Right ventricle myocardium superior (tissue), 1 donor: ENCODE measurements around the gene APC2. TPM values are rescaled to one million over a fixed set of nuclear protein-coding genes. Genes with fewer than 3 reads are reported as not detected.
"Not testable (repeated sequence)": the region's sequence is repeated elsewhere in the genome, so short reads cannot be mapped to it uniquely, and the experiment has no call there.

ENCODE experiments used
- ATAC-seq: fragments of 200-7000 bp; cut with Tn5 transposase; one replicate; pipeline ENCODE4 v1.9.1; 2020; ENCODE audit warnings: mild to moderate bottlenecking; ENCODE audit not compliant: poor library complexity
- DNase-seq: peaks from one replicate; pipeline ENCODE4 v3.0.0-alpha.2; 2020
- intact Hi-C: fragments of 100-400 bp; cut with DNase I; formaldehyde crosslinking; loops from one replicate; pipeline ENCODE4 v1.11.2; 2022
- total RNA-seq: library from RNA; stranded (reverse); fragmentation: NEBNext Ultra II Directional; extraction: Animal tissue kit (Norgen Biotek cat#: 25700); gene quantifications from one replicate; pipeline ENCODE4 v1.2.1, GENCODE V29; 2021
- donor health status: DM: no; HTN: yes; CAD: no; lungs with severe emphysema.

The APC2 gene
- total RNA-seq, 1 donor from 2014 or later = 0.22 TPM

- intact Hi-C loops = no loop called here
- DNase-seq (no peak), ATAC-seq (no peak)
These were observed 21.7 kb downstream of the APC2 start for GRCh38 chr19:1471515-1472160.

- intact Hi-C loops = no loop called here
These were observed 22.5 kb downstream of the APC2 start for GRCh38 chr19:1472231-1473084.

GRCh38 chr19:1473085-1473851, 23.3 kb downstream of the APC2 start:
- intact Hi-C loops = no loop called here
- ATAC-seq (no peak), DNase-seq (no peak)

More at GRCh38 chr19:1472231-1473084, 22.5 kb downstream of the APC2 start:
- DNase-seq = no peak
- no peak for ATAC-seq

GRCh38 chr19:1474011-1474764, 24.3 kb downstream of the APC2 start:
- DNase-seq = peak; percentile 71
- intact Hi-C loops = no loop called here
- peak; percentile 23 for ATAC-seq

- intact Hi-C loops = no loop called here
- no peak for DNase-seq
- no peak for ATAC-seq
These were observed 24.9 kb downstream of the APC2 start for GRCh38 chr19:1474765-1475351.

- ATAC-seq (no peak), DNase-seq (no peak)
- intact Hi-C loops = no loop called here
These were observed 26.0 kb downstream of the APC2 start for GRCh38 chr19:1475751-1476437.

GRCh38 chr19:1477056-1477455, 27.1 kb downstream of the APC2 start:
- ATAC-seq, DNase-seq, intact Hi-C loops: not testable (repeated sequence)

GRCh38 chr19:1478934-1479707, 29.2 kb downstream of the APC2 start, which contains the start of gene C19orf25:
TSS of gene C19orf25 (minus strand) at chr19:1479215. CDS start at chr19:1478903, 312 bp downstream.
- intact Hi-C loops = no loop called here
- DNase-seq (peak; percentile 96), ATAC-seq (peak; percentile 98)

- intact Hi-C loops = no loop called here
- no peak for ATAC-seq
- no peak for DNase-seq
These were observed 31.4 kb downstream of the APC2 start for GRCh38 chr19:1481224-1481892.

GRCh38 chr19:1481893-1482360, 32.0 kb downstream of the APC2 start:
- intact Hi-C loops = no loop called here
- no peak for ATAC-seq
- no peak for DNase-seq

GRCh38 chr19:1482361-1483130, 32.6 kb downstream of the APC2 start:
- DNase-seq (no peak), ATAC-seq (no peak)
- intact Hi-C loops = no loop called here

- no peak for DNase-seq
- ATAC-seq = no peak
- intact Hi-C loops = no loop called here
These were observed 33.4 kb downstream of the APC2 start for GRCh38 chr19:1483131-1483978.

- DNase-seq = no peak
- intact Hi-C loops = no loop called here
- no peak for ATAC-seq
These were observed 34.1 kb downstream of the APC2 start for GRCh38 chr19:1483979-1484428.

- intact Hi-C loops = no loop called here
- no peak for DNase-seq
- no peak for ATAC-seq
These were observed 37.0 kb downstream of the APC2 start for GRCh38 chr19:1486720-1487575.
